ENCODE data around the gene MALAT1.

GRCh38 chr11:65528819-65529350 is 30.0 kb downstream of the MALAT1 start:
- no peak for TF ChIP-seq CTCF (IDR thresholded peaks at IDR 0.05)
- no peak for TF ChIP-seq EZH2 (IDR thresholded peaks at IDR 0.05; ENCODE audit: borderline replicate concordance, insufficient read depth, low read depth, low read length, poor library complexity, severe bottlenecking)
